ENCODE measurements around the gene RUFY4.
"Not testable (repeated sequence)": the region's sequence is repeated elsewhere in the genome, so short reads cannot be mapped to it uniquely, and the experiment has no call there.

The RUFY4 gene

DNA sequence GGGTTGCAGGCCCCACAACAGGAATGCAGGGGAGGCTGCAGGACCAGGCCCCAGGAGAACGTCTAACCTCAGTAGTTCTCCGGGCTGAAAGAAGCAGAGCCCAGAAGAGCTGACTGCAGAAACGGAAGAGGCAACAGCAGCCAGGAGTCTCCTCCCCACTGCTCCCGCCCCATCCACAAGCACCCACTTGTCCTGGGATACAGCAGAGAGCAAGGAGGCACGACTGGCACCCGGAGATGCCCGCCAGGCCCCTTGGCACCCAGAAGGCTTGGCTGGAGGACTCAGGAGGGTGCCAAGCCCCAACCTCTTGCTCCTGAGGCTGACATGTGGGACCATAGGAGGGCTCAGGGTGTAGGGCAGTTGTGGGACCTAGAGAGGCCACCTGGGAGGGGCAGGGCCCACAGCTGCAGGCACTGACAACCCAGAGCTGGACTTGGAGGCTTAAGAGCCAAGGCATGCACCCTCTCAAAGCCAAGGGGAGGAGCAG, 37.2 kb upstream of the RUFY4 start:
- no peak for DNase-seq (ENCODE audit: low spot score)

DNA sequence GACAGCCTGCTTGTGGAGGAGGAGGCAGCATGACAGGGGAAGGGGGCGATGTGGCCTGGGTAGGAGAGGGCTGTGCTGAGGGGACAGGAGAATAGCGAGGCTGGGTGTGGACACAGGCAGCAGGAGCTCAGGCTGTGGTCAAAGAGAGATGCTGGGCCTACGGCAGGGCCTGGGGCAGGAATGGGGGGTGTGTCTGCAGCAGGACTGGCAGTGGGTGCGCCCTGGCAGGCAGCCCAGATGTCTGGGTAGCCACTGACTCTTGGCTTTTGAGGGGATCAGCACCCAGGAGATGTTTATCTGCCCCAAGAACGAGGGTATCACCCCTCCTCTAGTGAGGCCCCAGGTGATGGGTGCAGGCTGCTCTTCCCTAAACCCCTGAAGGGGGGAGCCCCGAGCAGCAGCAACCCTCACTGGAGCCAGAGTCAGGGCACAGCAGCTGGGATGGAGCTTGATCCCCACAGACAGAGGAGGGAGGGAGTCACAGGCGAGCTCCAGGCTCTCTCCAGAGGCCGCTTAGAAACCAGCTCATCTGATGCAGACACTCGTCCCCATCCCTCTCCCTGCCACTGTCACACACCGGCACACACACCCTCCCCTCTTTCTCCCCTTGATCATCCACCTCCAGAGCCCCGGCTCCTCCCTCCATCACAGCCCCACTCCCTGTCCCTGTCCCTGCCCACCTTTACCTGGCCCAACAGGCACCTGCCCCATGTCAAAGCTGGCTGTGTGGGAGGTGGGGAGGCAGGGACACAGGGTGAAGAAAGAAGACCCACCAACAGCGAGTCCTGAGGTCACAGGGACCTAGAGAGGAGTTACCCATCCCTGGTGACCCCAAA, 36.5 kb upstream of the RUFY4 start:
- DNase-seq (ENCODE audit: low spot score): peak; percentile 2

DNA sequence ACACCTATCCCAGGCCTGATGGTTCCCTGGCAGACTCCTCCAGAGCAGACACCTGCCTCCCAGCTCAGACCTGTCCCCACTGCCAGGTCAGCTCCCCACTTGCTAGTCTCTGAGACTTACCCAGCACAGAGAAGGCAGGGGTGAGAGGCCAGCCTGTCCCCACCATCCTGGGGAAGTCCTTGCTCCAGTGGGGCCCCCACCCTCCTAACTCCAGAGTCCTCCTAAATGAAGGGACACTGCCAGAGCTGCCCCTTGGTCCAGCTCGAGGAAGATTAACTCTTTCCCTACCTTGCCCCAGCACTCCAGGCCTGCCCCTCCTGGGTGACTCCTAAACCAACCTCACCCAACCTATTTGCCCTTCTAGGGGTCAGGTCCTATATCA, 35.9 kb upstream of the RUFY4 start:
- peak; percentile 3 for DNase-seq (ENCODE audit: low spot score)

DNA sequence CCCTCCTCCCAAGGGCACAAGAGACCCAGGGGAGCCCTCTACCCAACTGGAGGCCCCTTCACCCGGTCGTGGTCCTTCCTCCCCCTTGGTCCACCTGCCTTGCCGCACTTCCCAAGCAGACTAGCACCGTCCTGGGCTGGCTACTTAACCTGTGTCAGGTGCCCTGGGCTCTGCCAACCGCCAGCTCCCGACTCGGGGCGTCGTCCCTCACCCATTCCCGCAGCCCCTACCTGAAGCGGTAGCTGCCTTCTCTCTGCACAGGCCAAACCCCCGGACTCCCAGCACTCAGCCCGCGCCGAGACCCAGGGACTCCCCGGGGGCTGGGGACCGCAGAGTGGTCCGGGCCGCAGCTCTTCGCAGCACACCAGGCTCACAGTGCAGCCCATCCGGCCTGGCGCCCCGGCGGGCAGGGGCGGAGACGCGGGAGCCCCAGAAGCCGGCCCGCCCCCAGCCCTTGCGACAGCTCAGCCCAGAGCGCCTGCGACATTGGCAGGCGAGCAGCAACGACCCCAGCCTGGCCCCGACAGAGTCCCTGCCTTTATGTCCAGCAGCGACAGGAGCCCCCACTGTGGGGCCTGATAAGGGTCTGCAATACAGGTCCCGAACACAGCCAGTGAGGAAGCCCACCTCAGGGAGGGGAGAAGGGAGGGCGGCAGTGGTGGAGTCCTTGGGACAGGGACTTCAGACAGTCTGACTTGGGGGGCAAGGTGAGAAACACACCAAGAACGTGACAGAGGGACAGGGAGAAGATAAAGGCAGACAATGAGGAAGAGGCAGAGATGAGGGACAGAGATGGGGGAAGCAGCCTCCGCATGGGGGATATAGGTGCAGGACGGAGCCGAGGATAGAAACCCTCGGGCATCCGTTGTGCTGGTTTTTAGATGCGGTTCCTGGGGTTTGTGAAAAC, 35.2 kb upstream of the RUFY4 start:
- peak; percentile 3 for DNase-seq (ENCODE audit: low spot score)

DNA sequence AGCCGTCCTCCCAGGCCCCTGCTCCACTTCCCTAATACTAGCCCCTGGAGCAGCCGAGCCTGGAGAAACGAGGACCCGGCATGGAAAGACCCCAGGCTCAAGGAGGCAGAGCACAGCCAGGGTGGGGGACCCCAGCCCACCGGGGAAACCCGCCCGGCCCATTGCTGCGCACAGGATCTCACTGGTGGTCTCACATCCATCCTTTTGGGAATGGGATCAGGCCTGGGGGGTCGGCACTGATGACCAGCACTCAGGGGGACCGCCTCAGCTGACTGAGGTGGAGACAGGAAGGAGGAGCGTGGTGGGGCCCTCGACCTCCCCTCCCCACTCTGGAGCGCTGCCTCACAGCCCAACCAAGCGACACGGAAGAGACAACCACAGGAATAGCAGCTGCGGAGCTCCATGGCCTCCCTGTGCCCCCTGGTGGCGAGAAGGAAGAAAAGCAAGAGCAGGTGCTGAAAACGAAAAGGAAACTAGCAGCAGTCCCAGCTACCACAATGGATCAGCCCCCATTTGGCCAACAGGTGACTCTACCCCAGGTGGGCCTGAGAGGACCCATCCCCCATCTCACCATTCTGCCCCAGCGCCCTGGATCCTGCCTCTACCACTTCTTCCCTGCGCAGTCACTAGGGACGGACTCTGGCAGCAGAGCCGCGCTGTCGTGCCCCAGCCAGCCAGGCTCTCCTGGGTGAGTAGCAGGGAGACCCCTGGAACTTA, 34.4 kb upstream of the RUFY4 start:
- DNase-seq (ENCODE audit: low spot score): peak; percentile 52

DNA sequence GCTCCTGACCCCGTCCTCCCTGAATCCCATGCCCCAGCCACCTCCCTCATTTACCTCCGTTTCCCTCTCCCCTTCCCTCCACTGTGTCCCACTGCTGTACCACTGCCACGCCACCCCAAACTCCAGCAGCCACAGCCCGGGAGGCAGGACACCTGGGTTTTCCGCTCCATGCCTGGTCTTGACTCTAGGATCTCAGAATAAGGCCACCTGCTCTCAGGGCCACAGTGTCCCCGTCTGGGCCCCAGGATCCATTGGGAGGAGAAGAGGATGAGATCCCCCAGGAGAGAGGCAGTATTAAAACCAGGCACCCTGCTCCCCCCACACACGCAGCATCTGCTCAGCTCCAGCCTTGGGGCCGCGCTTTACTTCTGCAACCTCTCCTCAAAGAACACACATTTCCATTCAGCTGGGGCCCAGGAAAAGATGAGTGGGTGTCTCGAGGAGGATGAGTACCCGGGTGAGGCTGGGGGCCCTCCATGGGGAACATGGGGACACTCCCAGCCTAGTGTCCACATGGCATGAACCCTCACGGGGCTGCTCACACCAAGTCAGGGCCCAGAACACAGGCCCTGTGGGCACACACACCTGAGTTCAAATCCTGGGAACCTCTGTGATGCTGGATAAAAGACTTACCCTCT, 33.5 kb upstream of the RUFY4 start:
- DNase-seq (ENCODE audit: low spot score): no peak

DNA sequence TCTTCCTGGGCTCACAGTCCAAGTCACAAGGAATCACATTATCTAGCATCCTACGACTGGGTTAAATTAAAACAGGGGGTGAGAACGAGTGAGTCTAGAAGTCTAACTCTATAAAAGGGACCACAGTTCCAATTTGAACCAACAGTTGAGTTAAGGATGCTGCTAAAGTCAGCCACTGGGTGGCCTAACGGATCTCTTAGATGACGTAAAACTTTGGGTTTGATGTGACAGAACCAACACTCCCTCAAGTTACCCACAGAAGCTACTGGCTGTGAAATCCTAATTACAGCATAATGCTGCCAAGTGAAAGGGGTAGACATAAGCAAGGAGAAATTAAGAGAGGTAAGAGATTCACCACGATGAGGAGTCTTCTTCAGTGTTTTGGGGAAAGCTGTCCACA, 32.7 kb upstream of the RUFY4 start:
- no peak for DNase-seq (ENCODE audit: low spot score)

DNA sequence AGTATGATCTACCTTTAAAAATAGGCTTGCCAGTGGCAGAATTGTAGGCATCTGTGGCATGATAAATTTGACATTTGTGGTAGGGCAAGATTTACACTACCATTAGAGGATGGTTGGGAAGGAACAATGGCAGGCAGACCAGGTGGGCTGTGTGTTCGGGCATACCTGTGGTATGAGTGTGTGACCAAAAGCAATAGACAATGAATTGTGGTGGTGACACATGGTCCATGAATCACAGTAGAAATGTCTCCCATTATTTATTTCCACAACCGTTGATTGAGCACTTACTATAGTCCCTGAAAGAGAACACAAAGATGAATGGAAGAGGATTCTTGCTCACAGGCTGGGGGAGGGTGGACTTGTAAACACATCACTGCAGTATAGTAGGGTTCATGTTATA, 29.9 kb upstream of the RUFY4 start:
- DNase-seq (ENCODE audit: low spot score): no peak

DNA sequence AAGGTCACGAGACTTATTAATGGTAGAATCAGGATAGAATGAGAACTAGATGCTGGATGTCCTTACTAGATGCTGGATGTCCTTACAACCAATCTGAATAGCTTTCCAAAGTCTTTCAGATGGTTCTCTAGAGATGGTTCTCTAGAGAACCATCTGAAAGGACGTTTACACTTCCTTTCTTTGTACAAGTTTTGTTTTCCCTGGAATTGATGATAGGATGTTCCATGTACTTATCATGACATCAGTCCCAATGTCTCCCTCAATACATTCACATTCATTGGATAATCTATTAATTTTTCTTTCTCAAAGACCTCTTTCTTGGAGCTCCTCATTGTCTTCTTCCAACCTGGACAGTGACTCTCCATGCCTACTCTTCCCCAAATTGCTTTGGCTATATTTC, 28.2 kb upstream of the RUFY4 start:
- no peak for DNase-seq (ENCODE audit: low spot score)

DNA sequence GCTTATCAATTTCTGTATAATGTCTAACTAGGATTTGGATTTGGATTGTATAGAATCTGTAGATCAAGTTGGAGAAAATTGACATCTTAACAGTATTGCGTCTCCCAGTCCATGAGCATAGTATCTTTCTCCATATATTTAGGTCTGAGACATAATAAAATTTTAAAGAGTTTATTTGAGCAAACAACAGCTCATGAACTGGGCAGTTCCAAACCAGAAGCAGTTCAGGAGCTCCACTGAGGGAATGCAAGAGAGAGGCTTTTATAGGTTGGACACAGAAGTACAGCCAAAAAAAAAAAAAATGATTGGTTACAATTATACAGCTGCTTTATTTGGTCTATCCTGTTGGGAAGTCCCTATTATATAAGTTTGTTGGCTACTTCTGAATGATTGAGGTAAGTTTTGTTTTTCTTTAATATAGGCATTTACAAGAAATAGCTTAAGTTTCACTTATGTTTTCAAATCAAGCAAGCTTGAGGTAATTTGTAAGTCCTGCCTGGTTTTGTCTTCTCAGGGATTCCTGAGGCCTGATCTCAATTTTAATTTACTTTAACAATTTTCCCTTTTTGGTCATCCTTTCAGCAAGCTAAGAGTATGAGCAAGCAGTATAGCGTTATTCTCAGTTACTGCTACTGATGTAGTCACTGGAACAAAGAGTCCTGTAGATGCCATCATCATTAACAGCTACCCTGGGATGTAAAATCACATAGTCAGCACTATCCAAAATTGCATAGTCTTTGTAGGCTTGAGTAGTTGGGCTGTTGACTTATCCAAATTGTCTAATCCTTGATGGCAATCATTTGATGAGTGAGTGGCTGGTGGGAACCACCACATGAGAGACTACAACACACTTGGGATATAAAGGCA, 27.5 kb upstream of the RUFY4 start:
- no peak for DNase-seq (ENCODE audit: low spot score)

DNA sequence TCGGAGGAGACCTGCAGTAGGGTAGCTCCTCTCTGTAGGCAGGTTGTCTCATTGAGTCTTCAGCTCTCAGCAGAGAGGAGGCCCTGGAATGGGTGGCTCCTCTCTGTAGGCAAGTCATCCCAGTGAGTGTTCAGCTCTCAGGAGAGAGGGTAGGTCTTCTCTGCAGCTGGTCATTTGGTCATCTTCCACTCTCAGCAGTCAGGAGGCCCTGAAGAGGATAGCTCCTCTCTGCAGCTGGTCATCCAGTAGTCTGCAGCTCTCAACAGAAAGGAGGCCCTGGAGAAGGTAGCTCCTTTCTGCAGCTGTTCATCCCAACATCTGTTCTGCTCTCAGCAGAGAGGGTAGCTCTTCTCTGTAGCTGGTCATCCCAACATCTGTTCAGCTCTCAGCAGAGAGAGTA, 26.0 kb upstream of the RUFY4 start:
- DNase-seq (ENCODE audit: low spot score): no peak

DNA sequence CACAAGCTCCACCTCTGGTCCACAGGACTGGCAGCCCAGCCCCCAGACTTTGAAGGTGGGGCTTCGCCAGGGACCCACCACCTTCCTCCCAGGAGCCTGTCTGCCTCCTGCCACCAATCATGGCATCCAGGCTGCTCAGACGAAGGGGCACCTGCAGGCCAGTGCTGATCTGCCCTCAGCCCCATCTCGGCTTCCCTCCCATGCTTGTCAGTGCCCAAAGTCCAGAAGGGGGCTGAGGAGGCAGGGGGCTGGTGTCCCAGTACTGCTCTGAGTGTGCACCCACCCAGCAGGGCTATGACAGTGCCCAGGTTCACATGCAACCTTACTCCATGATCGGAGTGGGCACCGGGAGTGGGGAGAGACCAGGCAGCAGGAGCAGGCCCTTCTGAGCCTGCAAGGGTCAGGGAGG, 25.3 kb upstream of the RUFY4 start:
- DNase-seq (ENCODE audit: low spot score): no peak

DNA sequence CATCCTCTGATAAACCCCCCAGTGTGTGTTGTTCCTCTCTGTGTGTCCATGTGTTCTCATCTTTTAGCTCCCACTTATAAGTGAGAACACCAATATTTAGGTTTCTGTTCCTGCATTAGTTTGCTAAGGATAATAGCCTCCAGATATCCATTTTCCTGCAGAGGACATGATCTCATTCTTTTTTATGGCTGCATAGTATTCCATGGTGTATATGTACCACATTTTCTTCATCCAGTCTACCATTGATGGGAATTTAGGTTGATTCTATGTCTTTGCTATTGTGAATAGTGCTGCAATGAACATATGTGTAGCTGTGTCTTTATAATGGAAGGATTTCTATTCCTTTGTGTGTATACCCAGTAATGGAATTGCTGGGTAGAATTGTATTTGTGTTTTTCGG, 24.5 kb upstream of the RUFY4 start:
- DNase-seq (ENCODE audit: low spot score): not testable (repeated sequence)

DNA sequence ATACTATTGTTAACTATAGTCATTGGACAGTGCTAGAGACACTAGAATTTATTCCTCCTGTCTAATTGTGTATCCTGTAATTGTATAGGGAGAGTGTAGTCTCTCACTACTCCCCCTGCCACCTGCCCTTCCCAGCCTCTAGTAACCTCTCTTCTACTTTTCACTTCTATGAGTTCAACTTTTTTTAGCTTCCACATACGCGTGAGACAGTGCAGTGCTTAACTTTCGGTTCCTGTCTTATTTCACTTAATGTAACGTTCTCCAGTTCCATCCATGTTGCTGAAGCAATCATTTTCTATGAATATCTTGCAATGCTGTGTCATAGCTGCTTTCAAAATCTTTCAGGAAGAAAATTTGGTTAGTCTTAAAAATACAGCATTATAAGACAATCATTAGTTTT, 22.8 kb upstream of the RUFY4 start:
- no peak for DNase-seq (ENCODE audit: low spot score)

DNA sequence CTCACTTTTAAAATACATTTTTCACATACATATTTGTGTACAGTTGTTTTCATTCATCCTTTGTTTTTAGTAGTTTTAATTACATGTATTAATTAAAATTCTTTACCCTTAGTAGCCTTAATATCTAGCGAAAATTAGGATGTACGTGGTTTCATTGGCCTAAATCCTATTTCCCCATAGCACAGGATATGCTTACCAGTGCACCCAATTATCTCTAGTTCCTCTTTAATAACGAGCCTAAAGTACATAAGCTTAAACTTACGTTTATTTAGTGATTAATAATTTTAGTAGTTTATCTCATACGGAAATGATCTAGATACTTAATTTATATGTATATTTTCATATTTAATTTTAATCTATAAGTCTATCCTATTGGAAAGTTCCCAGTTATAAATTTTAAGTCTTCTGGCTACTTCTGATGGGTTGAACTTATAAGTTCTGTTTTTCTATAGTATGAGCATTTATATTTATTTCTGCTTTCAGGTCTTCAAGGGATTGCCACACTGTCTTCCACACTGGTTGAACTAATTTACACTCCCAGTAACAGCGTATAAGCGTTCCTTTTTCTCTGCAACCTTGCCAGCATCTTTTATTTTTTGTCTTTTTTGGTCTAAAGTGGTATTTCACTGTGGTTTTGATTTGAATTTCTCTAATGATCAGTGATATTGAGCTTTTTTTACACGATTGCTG, 21.4 kb upstream of the RUFY4 start:
- no peak for DNase-seq (ENCODE audit: low spot score)

DNA sequence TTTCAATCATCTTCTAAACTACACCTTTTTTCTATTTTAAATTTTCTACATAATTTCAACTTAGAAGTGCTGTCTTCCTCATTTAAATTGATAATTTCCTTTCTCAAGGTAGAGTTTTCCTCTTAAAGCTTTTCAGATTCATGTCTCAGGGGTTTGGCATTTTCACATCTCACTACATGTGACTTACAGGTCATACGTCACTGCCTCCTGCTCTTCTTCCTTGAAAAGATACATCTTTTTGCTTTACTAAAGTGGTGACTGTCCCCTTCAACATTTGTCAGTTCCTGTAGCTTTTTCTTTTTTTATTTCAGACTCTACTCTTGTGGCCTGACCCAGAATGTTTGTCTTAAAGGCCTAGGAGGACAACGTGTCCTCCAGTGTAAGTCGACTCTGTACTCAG, 17.1 kb upstream of the RUFY4 start:
- DNase-seq (ENCODE audit: low spot score): no peak

DNA sequence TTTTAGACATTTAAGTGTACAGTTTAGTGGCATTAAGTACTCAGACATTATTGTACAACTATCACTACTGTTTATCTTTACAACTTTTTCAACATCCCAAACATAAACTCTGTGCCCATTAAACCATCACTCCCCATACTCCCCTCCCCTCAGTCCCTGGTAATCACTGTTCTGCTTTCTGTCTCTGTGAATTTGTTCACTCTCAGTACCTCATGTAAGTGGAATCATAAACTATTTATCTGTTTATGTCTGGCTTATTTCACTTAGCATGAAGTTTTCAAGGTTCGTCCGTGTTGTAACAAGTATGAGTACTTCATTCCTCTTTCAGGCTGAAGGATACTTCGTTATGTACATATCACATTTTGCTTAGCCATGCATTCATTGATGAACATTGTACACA, 9.8 kb upstream of the RUFY4 start:
- DNase-seq (ENCODE audit: low spot score): no peak

DNA sequence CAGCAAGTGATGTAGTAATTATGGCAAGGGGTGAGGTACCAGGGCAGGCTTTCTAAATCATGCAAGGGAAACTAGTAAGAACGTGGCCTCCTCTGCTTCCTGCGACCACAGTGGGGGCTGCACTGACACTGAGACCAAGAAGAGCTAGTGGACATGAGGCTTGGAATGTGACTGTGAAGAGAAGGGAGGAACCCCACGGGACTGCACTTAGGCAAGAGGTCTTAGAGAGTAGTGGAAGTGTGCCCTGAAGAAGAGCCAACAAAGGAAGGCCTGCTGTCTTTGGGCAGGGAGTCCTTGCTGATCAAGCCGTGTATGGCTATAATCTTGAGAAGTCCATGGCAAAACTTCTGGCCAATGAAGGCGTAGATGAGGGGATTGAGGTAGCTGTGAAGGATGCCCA, 8.9 kb upstream of the RUFY4 start:
- no peak for DNase-seq (ENCODE audit: low spot score)

DNA sequence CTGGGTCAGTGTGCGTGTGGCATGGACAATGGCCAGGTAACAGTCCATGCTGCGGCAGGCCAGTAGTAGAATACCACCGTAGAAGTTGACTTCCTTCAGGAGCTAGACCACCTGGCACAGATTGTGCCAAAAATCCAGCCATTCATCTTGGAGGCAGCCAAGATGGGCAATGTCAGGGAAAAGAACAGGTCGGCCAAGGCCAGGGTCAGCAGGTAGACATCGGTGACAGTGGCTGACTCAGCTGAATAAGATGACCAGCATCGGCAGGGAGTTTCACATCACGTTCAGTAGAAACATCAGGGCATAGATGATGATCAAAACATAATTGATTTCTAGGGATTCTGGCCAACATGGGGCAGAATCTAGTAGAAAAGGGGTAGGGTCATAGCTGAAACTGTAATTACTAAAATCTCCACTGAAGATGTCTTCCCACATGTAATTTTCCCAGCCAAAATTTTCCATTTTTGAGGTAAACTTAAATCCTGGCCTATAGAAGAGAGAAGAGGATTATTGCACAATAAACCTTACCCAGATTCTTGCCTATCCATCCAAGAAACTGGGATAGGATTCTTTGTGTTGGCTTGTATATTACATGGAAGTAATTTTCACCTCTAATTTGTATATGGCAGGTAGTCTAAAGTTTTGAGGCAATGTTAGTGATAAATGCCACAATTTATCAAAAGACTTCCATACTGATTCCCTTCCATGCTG, 7.9 kb upstream of the RUFY4 start:
- no peak for DNase-seq (ENCODE audit: low spot score)

DNA sequence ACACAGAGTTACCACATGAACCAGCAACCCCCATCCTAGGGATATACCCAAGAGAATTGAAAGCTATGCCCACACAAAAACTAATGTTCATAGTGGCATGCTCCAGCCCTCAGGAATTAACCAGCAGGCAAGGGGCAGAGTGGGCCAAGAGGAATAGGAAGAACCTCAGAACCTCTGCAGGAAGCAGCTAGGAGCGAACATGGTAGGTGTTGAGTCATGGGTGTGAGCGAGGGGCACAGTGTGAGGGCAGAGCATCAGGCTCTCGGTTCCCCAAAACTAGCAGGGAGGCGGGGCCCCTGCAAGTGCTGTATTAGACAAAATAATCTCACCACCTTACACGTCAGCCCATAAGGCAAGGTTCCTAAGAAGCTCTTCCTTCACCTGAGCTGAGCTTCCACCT, 5.6 kb upstream of the RUFY4 start:
- no peak for DNase-seq (ENCODE audit: low spot score)

All from HuH-7 (cell line).